GM12878 (cell line): ENCODE measurements around the gene SUGCT. TPM values are rescaled to one million over a fixed set of nuclear protein-coding genes. Genes with fewer than 3 reads are reported as not detected.

Experiments
- ATAC-seq: fragments of 200-7000 bp; cut with Tn5 transposase; 3 replicates; pipeline ENCODE4 v1.9.1; 2020; ENCODE audit warnings: mild to moderate bottlenecking, moderate library complexity
- BruUV-seq: library from RNA; stranded (reverse); fragments of 400-500 nt; replicated peaks from 2 replicates; lab custom pipeline; 2021; lab: Mats Ljungman, UMichigan
- CTCF ChIA-PET: fragments of 300-600 bp; sonication (Branson Sonifier 250); formaldehyde crosslinking; extraction: SDS; loops from one replicate; lab custom pipeline; 2021; ENCODE audit warnings: inconsistent platforms; lab: Yijun Ruan, JAX
- POLR2A ChIA-PET: fragments of 350-600 bp; formaldehyde crosslinking; extraction: SDS; loops from one replicate; lab custom pipeline; 2021; ENCODE audit warnings: inconsistent platforms; lab: Charles Lee
- RAD21 ChIA-PET: fragments of 300-600 bp; sonication (Branson Sonifier 250); formaldehyde crosslinking; loops from one replicate; lab custom pipeline; 2023; ENCODE audit warnings: antibody characterized with exemption; ENCODE audit not compliant: unreplicated experiment; lab: Charles Lee
- SMC1A ChIA-PET: fragments of 300-600 bp; sonication (Branson Sonifier 250); formaldehyde crosslinking; loops from one replicate; lab custom pipeline; 2023; ENCODE audit not compliant: unreplicated experiment, uncharacterized antibody; lab: Charles Lee
- DNase-seq: peaks from one replicate; pipeline ENCODE4 v3.0.0-alpha.2; 2011; ENCODE audit warnings: low read depth, low spot score
- FAIRE-seq: peaks from 3 replicates; lab custom pipeline; 2011; peaks lifted over from hg19 to GRCh38; lab: Jason Lieb, UNC
- H2AFZ ChIP-seq: 2 replicates; pipeline ENCODE4 v1.6.0; 2011; ENCODE audit warnings: low read depth, low read length, control low read depth; ENCODE audit not compliant: control insufficient read depth
- H3K27ac ChIP-seq: 2 replicates; pipeline ENCODE4 v1.5.1; 2011; ENCODE audit warnings: control low read depth; ENCODE audit not compliant: control insufficient read depth, insufficient read depth
- H3K27me3 ChIP-seq, 2 experiments: replicated peaks in 1 of 2; 2 replicates each; pipeline versions ENCODE4 v1.6.0 to v1.6.1; 2011; ENCODE audit warnings: low read length in 1 of 2; ENCODE audit not compliant: control insufficient read depth in 2 of 2, insufficient read depth in 2 of 2
- H3K36me3 ChIP-seq, 2 experiments: 2 replicates each; pipeline ENCODE4 v1.5.1; 2011; ENCODE audit warnings: low read length in 1 of 2; ENCODE audit not compliant: control insufficient read depth in 2 of 2, insufficient read depth in 2 of 2
- H3K4me1 ChIP-seq: 2 replicates; pipeline ENCODE4 v1.6.1; 2011; ENCODE audit warnings: mild to moderate bottlenecking, low read length, moderate library complexity, mixed read lengths; ENCODE audit not compliant: control insufficient read depth, insufficient read depth
- H3K4me2 ChIP-seq: 2 replicates; pipeline ENCODE4 v1.6.0; 2011; ENCODE audit warnings: control low read depth; ENCODE audit not compliant: control insufficient read depth, insufficient read depth
- H3K4me3 ChIP-seq: fragments of 200-600 bp; sonication (generic); 2 replicates; pipeline ENCODE4 v1.5.1; 2016
- H3K79me2 ChIP-seq: 2 replicates; pipeline ENCODE4 v1.6.0; 2011; ENCODE audit warnings: low read length; ENCODE audit not compliant: control insufficient read depth, insufficient read depth
- H3K9ac ChIP-seq: 2 replicates; pipeline ENCODE4 v1.8.0; 2011; ENCODE audit warnings: low read length, control low read depth, mixed read lengths; ENCODE audit not compliant: control insufficient read depth, insufficient read depth
- H3K9me3 ChIP-seq: replicated peaks from 3 replicates; pipeline ENCODE4 v1.5.1; 2011; ENCODE audit warnings: mild to moderate bottlenecking, low read length; ENCODE audit not compliant: control insufficient read depth, insufficient read depth
- H4K20me1 ChIP-seq: 2 replicates; pipeline ENCODE4 v1.6.0; 2011; ENCODE audit not compliant: control insufficient read depth, insufficient read depth
- ASH2L ChIP-seq: fragments of 300-600, 200-600 bp; sonication (generic); IDR thresholded peaks from 2 replicates; pipeline ENCODE4 v1.6.1; 2017; ENCODE audit warnings: low read depth, mild to moderate bottlenecking, borderline replicate concordance
- MTA2 ChIP-seq: fragments of 450-650 bp; IDR thresholded peaks from 2 replicates; pipeline ENCODE4 v1.6.1; 2016; ENCODE audit warnings: low read depth, mild to moderate bottlenecking, moderate library complexity
- NFIC ChIP-seq: IDR thresholded peaks from 2 replicates; pipeline ENCODE4 v1.6.1; 2012; ENCODE audit warnings: low read depth, mild to moderate bottlenecking, inconsistent platforms, low read length, moderate library complexity
- NFYB ChIP-seq: IDR thresholded peaks from 2 replicates; pipeline ENCODE4 v1.6.1; 2011; ENCODE audit warnings: low read depth, mild to moderate bottlenecking, low read length, improper control_type of control experiment, moderate library complexity; ENCODE audit not compliant: insufficient read depth
- PAX8 ChIP-seq: fragments of 450-650 bp; IDR thresholded peaks from 2 replicates; pipeline ENCODE4 v1.6.1; 2017; ENCODE audit warnings: mild to moderate bottlenecking, moderate library complexity
- PML ChIP-seq: IDR thresholded peaks from 2 replicates; pipeline ENCODE4 v1.6.1; 2012; ENCODE audit warnings: low read length, inconsistent platforms
- RAD51 ChIP-seq: fragments of 450-650 bp; IDR thresholded peaks from 2 replicates; pipeline ENCODE4 v1.6.1; 2016; ENCODE audit warnings: moderate library complexity, mild to moderate bottlenecking, inconsistent platforms
- TCF7 ChIP-seq: IDR thresholded peaks from 2 replicates; pipeline ENCODE4 v1.6.1; 2014; ENCODE audit warnings: antibody characterized with exemption, borderline replicate concordance
- ZSCAN29 ChIP-seq: fragments of 450-650 bp; IDR thresholded peaks from 2 replicates; pipeline ENCODE4 v1.6.1; 2017; ENCODE audit warnings: mild to moderate bottlenecking, moderate library complexity
- WGBS: methylation state at CpG from one replicate; pipeline ENCODE4 v1.1.6; 2016; ENCODE audit warnings: low lambda C conversion rate; ENCODE audit not compliant: insufficient replicate concordance, insufficient coverage; ENCODE audit errors: missing lambda C conversion rate; 5-methylcytosine and 5-hydroxymethylcytosine counted together
- in situ Hi-C: fragments of 300-500 bp; cut with MboI; formaldehyde crosslinking; loops from 9 replicates; pipeline ENCODE4 v1.14.3; 2018; ENCODE audit warnings: mixed read lengths
- intact Hi-C: fragments of 100-400 bp; cut with micrococcal nuclease; formaldehyde crosslinking; loops from one replicate; pipeline ENCODE4 v1.14.2; 2022; ENCODE audit not compliant: unreplicated experiment
- polyA plus RNA-seq, 11 experiments: library from polyadenylated mRNA; depleted of rRNA in 4 of 11; unstranded in 6 of 11; stranded (reverse) in 5 of 11; fragments of >200 nt; fragmentation: Nextera tagmentation in 4 of 11; fragmentation: Illumina TruSeq in 1 of 11; extraction: Ambion mirVana in 4 of 11; extraction: Trizol in 1 of 11; gene quantifications; 1 replicate in 1 of 11; 2 replicates in 10 of 11; pipeline versions ENCODE4 v1.2.1 to v1.2.3, GENCODE V29; 2011 to 2016; ENCODE audit warnings: inconsistent platforms in 2 of 11, missing spikeins in 2 of 11, low read depth in 1 of 11
- total RNA-seq, 4 experiments: library from RNA; depleted of rRNA in 3 of 4; stranded (reverse); fragments of >200 nt in 3 of 4; fragmentation: Illumina TruSeq in 1 of 4; extraction: Trizol in 1 of 4; gene quantifications; 2 replicates each; pipeline versions ENCODE4 v1.2.1 to v1.2.3, GENCODE V29; 2013 to 2021
- TF ChIP-seq, protein P1 (sequence below): fragments of 450-650 bp; formaldehyde crosslinking; IDR thresholded peaks from 2 replicates; pipeline ENCODE4 v1.4.0; 2022; ENCODE audit warnings: mild to moderate bottlenecking, moderate library complexity

The SUGCT gene
- total and polyA plus RNA-seq, 10 of the 15 experiments (the other 5 are each of a cell fraction or from before 2014, with no cell fraction given) = 0.08 to 1.2 (median 0.67) TPM; not detected in 1

DNA sequence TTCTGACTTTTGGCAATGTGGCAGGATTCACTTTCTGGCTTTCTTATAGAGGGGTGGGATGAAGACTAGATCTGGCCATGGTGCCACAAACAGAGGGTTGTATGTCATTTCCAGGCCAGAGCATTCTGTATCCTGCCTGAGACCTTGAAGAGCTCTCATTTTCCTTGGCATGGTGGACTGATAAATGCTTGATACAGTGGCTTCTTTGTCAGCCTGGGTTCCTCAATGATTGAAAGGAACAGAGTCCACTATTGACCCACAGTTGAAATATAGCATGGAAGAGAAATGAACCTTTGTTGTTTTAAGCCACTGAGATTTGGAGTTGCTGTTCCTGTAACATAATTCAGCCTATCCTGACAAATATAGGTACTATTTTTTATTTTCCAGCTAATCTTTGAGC is 462.7 kb downstream of the SUGCT start (continued):
- TF ChIP-seq PAX8 = no peak
- TF ChIP-seq RAD51 = no peak
- TF ChIP-seq TCF7 = no peak
- no peak for TF ChIP-seq NFIC

DNA sequence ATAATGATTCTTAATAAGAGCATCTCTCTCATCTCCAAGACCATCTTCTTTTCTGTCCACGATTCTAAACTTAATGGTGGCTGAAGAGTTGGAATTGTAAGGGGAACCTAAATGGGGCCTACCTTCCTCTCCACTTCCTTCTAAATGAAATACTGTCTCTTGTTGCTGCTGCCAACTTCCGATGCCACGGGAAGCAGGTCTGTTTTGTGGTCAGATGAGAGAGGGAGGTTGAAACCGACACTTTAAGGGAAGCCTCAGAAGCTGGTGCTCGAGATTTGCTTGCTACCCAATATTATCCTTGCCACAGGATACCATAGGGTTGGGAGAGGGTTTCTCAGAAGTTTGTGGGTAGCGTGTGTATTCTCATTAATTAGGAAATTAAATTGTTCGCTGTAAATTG is 464.1 kb downstream of the SUGCT start:
- Histone ChIP-seq H4K20me1 (no peaks in the 10 kb centered on the region), H2AFZ (no peak overlapping the region), H3K27me3 (no peaks in the 10 kb centered on the region), H3K79me2 (no peaks in the 10 kb centered on the region), H3K4me1 (no peaks in the 10 kb centered on the region), H3K36me3 (no peaks in the 10 kb centered on the region), H3K9ac (no peak overlapping the region), H3K27ac (no peak overlapping the region), H3K4me2 (no peak overlapping the region), H3K9me3 (no peaks in the 10 kb centered on the region)
- ATAC-seq (no peak), FAIRE-seq (no peak)
- ChIA-PET SMC1A (no interaction called here), CTCF (no interaction called here), RAD21 (no interaction called here)
- 19% methylated on average over 7 of the region's 7 CpGs for WGBS
- in situ Hi-C loops = no loop called here
- no TSS peak for BruUV-seq
- TF ChIP-seq, protein P1, sequence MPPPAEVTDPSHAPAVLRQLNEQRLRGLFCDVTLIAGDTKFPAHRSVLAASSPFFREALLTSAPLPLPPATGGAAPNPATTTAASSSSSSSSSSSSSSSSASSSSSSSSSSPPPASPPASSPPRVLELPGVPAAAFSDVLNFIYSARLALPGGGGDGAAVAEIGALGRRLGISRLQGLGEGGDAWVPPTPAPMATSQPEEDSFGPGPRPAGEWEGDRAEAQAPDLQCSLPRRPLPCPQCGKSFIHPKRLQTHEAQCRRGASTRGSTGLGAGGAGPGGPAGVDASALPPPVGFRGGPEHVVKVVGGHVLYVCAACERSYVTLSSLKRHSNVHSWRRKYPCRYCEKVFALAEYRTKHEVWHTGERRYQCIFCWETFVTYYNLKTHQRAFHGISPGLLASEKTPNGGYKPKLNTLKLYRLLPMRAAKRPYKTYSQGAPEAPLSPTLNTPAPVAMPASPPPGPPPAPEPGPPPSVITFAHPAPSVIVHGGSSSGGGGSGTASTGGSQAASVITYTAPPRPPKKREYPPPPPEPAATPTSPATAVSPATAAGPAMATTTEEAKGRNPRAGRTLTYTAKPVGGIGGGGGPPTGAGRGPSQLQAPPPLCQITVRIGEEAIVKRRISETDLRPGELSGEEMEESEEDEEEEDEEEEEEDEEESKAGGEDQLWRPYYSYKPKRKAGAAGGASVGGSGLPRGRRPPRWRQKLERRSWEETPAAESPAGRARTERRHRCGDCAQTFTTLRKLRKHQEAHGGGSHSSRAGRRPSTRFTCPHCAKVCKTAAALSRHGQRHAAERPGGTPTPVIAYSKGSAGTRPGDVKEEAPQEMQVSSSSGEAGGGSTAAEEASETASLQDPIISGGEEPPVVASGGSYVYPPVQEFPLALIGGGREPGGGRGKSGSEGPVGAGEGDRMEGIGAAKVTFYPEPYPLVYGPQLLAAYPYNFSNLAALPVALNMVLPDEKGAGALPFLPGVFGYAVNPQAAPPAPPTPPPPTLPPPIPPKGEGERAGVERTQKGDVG = no peak
- TF ChIP-seq ZSCAN29 = no peak
- TF ChIP-seq MTA2 = no peak
- no peak for TF ChIP-seq ASH2L
- no peak for TF ChIP-seq NFYB
- no peak for TF ChIP-seq PML
- TF ChIP-seq, all 136 proteins: peak for 0
- no peak overlapping the region for H3K4me3 ChIP-seq
- no peak for DNase-seq
- intact Hi-C loops = no loop called here
- POLR2A ChIA-PET = no interaction called here
